ENCODE data around the gene IFNAR1.
A peak's percentile ranks its signal among the peaks of the same experiment; 100 is the strongest.

Gene IFNAR1

GRCh38 chr21:33286600-33287456 is 37.9 kb upstream of the IFNAR1 start:
- no peaks in the 10 kb centered on the region for H3F3A ChIP-seq (ENCODE audit: insufficient read depth, low read length)
- no peak overlapping the region for H3K4me3 ChIP-seq (ENCODE audit: low read depth, low read length, poor library complexity, severe bottlenecking)
- peaks cover 16% of the 10 kb centered on the region for H3K4me1 ChIP-seq (ENCODE audit: insufficient read depth, low read length, severe bottlenecking)
- no peaks in the 10 kb centered on the region for H3K9me2 ChIP-seq (ENCODE audit: low read depth, low read length)
- no peaks in the 10 kb centered on the region for H3K27me3 ChIP-seq (ENCODE audit: insufficient read depth, low read length)
- H3K27ac ChIP-seq (ENCODE audit: low read depth, low read length, poor library complexity, severe bottlenecking) = peak overlapping the region; percentile 63
- no peak overlapping the region for H3K9ac ChIP-seq (ENCODE audit: low read length)
- peaks cover 78% of the 10 kb centered on the region for H3K36me3 ChIP-seq (ENCODE audit: insufficient read depth, low read length)
- H3K4me2 ChIP-seq (ENCODE audit: low read length) = no peak overlapping the region
- H2AFZ ChIP-seq (ENCODE audit: low read length) = no peak overlapping the region
- TF ChIP-seq, protein P1, sequence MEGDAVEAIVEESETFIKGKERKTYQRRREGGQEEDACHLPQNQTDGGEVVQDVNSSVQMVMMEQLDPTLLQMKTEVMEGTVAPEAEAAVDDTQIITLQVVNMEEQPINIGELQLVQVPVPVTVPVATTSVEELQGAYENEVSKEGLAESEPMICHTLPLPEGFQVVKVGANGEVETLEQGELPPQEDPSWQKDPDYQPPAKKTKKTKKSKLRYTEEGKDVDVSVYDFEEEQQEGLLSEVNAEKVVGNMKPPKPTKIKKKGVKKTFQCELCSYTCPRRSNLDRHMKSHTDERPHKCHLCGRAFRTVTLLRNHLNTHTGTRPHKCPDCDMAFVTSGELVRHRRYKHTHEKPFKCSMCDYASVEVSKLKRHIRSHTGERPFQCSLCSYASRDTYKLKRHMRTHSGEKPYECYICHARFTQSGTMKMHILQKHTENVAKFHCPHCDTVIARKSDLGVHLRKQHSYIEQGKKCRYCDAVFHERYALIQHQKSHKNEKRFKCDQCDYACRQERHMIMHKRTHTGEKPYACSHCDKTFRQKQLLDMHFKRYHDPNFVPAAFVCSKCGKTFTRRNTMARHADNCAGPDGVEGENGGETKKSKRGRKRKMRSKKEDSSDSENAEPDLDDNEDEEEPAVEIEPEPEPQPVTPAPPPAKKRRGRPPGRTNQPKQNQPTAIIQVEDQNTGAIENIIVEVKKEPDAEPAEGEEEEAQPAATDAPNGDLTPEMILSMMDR (IDR thresholded peaks at IDR 0.05; ENCODE audit: low read length) = no peak
- TF ChIP-seq EZH2 (IDR thresholded peaks at IDR 0.05; ENCODE audit: borderline replicate concordance, low read length) = no peak
- no peaks in the 10 kb centered on the region for H3K9me3 ChIP-seq (ENCODE audit: low read length)
- no peaks in the 10 kb centered on the region for H4K20me1 ChIP-seq (ENCODE audit: insufficient read depth, low read length)
- H3K79me2 ChIP-seq (ENCODE audit: insufficient read depth, low read length) = no peaks in the 10 kb centered on the region

DNA sequence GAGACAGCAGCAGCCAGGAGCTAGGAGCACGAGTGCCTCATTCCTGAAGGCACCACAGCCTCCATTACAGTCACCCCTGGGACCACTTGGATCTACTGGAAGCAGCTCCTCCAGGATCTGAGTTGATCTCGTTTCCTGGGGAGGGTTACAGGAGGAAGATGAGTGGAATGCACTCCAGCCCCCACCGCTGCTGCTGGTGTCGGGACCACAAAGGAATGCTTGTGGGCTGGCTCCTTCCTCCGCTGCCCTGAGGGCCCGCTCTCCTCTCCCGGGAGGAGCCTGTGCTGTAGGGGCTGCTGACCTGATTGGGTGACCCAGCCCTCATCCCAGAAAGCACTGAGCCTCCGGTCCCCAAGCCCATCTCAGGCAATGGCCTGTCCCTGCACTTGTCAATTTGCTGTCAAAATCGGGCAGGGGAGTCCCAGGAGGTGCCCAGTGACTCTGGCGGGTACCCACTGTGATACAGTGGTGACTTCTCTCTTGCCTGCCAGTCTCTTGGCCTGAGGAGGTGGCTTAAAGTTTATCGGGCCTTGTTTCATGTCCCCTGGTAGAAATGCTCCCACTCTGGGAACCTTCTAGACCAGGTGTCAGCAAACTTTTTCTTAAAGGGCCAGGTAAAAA is 35.5 kb upstream of the IFNAR1 start:
- Histone ChIP-seq H3K4me3 (ENCODE audit: low read depth, low read length, poor library complexity, severe bottlenecking) (no peak overlapping the region), H3F3A (ENCODE audit: insufficient read depth, low read length) (0 out of 2 replicates have a peak, but pooled peaks cover 4% of the 10 kb centered on the region), H4K20me1 (ENCODE audit: insufficient read depth, low read length) (no peaks in the 10 kb centered on the region), H3K4me2 (ENCODE audit: low read length) (no peak overlapping the region), H3K36me3 (ENCODE audit: insufficient read depth, low read length) (peaks cover 77% of the 10 kb centered on the region), H3K79me2 (ENCODE audit: insufficient read depth, low read length) (no peaks in the 10 kb centered on the region), H2AFZ (ENCODE audit: low read length) (no peak overlapping the region), H3K4me1 (ENCODE audit: insufficient read depth, low read length, severe bottlenecking) (peaks cover 41% of the 10 kb centered on the region), H3K27me3 (ENCODE audit: insufficient read depth, low read length) (no peaks in the 10 kb centered on the region), H3K9me3 (ENCODE audit: low read length) (no peaks in the 10 kb centered on the region), H3K9me2 (ENCODE audit: low read depth, low read length) (no peaks in the 10 kb centered on the region), H3K27ac (ENCODE audit: low read depth, low read length, poor library complexity, severe bottlenecking) (peak overlapping the region; percentile 35), H3K9ac (ENCODE audit: low read length) (no peak overlapping the region)
- TF ChIP-seq, protein P1 (IDR thresholded peaks at IDR 0.05; ENCODE audit: low read length) = no peak
- TF ChIP-seq EZH2 (IDR thresholded peaks at IDR 0.05; ENCODE audit: borderline replicate concordance, low read length) = no peak

- H3K27me3 ChIP-seq (ENCODE audit: insufficient read depth, low read length) = no peaks in the 10 kb centered on the region
- H4K20me1 ChIP-seq (ENCODE audit: insufficient read depth, low read length) = no peaks in the 10 kb centered on the region
- TF ChIP-seq EZH2 (IDR thresholded peaks at IDR 0.05; ENCODE audit: borderline replicate concordance, low read length) = no peak
- TF ChIP-seq, protein P1 (IDR thresholded peaks at IDR 0.05; ENCODE audit: low read length) = no peak
- no peaks in the 10 kb centered on the region for H3K9me2 ChIP-seq (ENCODE audit: low read depth, low read length)
- H2AFZ ChIP-seq (ENCODE audit: low read length) = no peak overlapping the region
- H3K4me2 ChIP-seq (ENCODE audit: low read length) = no peak overlapping the region
- 0 out of 2 replicates have a peak, but pooled peaks cover 4% of the 10 kb centered on the region for H3F3A ChIP-seq (ENCODE audit: insufficient read depth, low read length)
- H3K9me3 ChIP-seq (ENCODE audit: low read length) = no peaks in the 10 kb centered on the region
- peaks cover 70% of the 10 kb centered on the region for H3K36me3 ChIP-seq (ENCODE audit: insufficient read depth, low read length)
- peak overlapping the region; percentile 56 for H3K27ac ChIP-seq (ENCODE audit: low read depth, low read length, poor library complexity, severe bottlenecking)
- peaks cover 51% of the 10 kb centered on the region for H3K4me1 ChIP-seq (ENCODE audit: insufficient read depth, low read length, severe bottlenecking)
- no peaks in the 10 kb centered on the region for H3K79me2 ChIP-seq (ENCODE audit: insufficient read depth, low read length)
- no peak overlapping the region for H3K9ac ChIP-seq (ENCODE audit: low read length)
- H3K4me3 ChIP-seq (ENCODE audit: low read depth, low read length, poor library complexity, severe bottlenecking) = no peak overlapping the region
These were observed 34.3 kb upstream of the IFNAR1 start for GRCh38 chr21:33290441-33290840.

Data from OCI-LY1 (cell line).